ENCODE data around the gene GOLGA2.

DNA sequence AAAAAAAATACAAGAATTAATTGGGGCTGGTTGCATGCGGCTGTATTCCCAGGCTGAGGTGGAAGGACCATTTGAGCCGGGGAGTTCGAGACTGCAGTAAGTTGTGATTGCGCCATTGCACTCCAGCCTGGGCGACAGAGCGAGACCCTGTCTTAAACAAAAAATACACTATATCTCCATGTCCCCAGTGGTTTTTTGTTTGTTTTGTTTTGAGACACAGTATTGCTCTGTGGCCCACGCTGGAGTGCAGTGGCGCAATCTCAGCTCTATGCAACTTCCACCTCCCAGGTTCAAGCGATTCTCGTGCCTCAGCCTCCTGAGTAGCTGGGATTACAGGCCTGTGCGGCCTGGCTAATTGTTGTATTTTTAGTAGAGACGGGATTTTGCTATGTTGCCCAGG lies 48.0 kb upstream of the GOLGA2 start:
- no peak for TF ChIP-seq CTCF (IDR thresholded peaks at IDR 0.05)
- no peak for TF ChIP-seq POLR2A (IDR thresholded peaks at IDR 0.05)
